Measurements from ENCODE around the gene NLRP7.

The NLRP7 gene

GRCh38 chr19:54873990-54874389 lies 73.3 kb downstream of the NLRP7 start, which contains the start of gene FCAR:
FCAR (plus strand) TSS chr19:54874235; CDS start chr19:54874290, 55 bp downstream.
- no peak for DNase-seq (ENCODE audit: low spot score)
